Upper lobe of left lung (tissue), 6 donors: ENCODE measurements around the gene TMEM161A. TPM values are rescaled to one million over a fixed set of nuclear protein-coding genes. Genes with fewer than 3 reads are reported as not detected.

ENCODE experiments used
- ATAC-seq, 2 donors: fragments of 200-7000 bp; cut with Tn5 transposase; one replicate each; pipeline ENCODE4 v1.9.1; 2022; ENCODE audit warnings: mild to moderate bottlenecking in 2 of 2, moderate library complexity in 2 of 2; ENCODE audit not compliant: low FRiP score in 2 of 2
- DNase-seq, 2 donors: peaks; one replicate each; pipeline ENCODE4 v3.0.0-alpha.2; 2019 to 2020
- H3K27ac ChIP-seq, 4 donors: fragments of 200-600 bp; sonication (generic); one replicate each; pipeline ENCODE4 v1.5.1; 2016 to 2019
- H3K27me3 ChIP-seq, 4 donors: fragments of 200-600 bp; sonication (generic); one replicate each; pipeline ENCODE4 v1.5.1; 2017 to 2019
- H3K36me3 ChIP-seq, 4 donors: fragments of 200-600 bp; sonication (generic); one replicate each; pipeline ENCODE4 v1.5.1; 2016 to 2019
- H3K4me1 ChIP-seq, 4 donors: fragments of 200-600 bp; sonication (generic); one replicate each; pipeline ENCODE4 v1.5.1; 2018 to 2019
- H3K4me3 ChIP-seq, 4 donors: fragments of 200-600 bp; sonication (generic); one replicate each; pipeline ENCODE4 v1.5.1; 2017 to 2019; ENCODE audit warnings: mild to moderate bottlenecking in 2 of 4, moderate library complexity in 1 of 4
- H3K9me3 ChIP-seq, 4 donors: fragments of 200-600 bp; sonication (generic); one replicate each; pipeline ENCODE4 v1.5.1; 2018 to 2019
- CTCF ChIP-seq, 6 experiments: fragments of 450-650 bp in 4 of 6; fragments of 200-600 bp in 2 of 6; sonication (generic) in 2 of 6; IDR thresholded peaks; one replicate each; pipeline ENCODE4 v1.5.1; 2016 to 2019; ENCODE audit warnings: antibody characterized with exemption in 6 of 6
- EP300 ChIP-seq, 4 donors: sonication (generic); formaldehyde crosslinking; IDR thresholded peaks; one replicate each; pipeline ENCODE4 v1.5.1; 2017; ENCODE audit warnings: antibody characterized with exemption in 4 of 4, control low read depth in 2 of 4
- POLR2A ChIP-seq, 4 donors: fragments of 450-650 bp; IDR thresholded peaks; one replicate each; pipeline ENCODE4 v1.5.1; 2016 to 2017; ENCODE audit warnings: antibody characterized with exemption in 4 of 4, mild to moderate bottlenecking in 2 of 4
- POLR2AphosphoS5 ChIP-seq, 2 donors: sonication (generic); formaldehyde crosslinking; IDR thresholded peaks; one replicate each; pipeline ENCODE4 v1.5.1; 2017; ENCODE audit warnings: antibody characterized with exemption in 2 of 2
- WGBS, 2 donors: methylation state at CpG; one replicate each; pipeline ENCODE4 v1.1.5; 2017 to 2018; 5-methylcytosine and 5-hydroxymethylcytosine counted together
- total RNA-seq, 6 donors: library from RNA; depleted of rRNA in 4 of 6; stranded (reverse); fragments of >200 nt in 4 of 6; gene quantifications; one replicate each; pipeline versions ENCODE4 v1.1.0 to v1.2.1, GENCODE V29; 2016 to 2021
- donor health status: DM: no; HTN: no; CAD: no; lungs with moderate emphysema.
- donor health status: DM: no; HTN: yes; CAD: no; lungs with severe emphysema.

Gene TMEM161A
- total RNA-seq, 6 donors from 2014 or later: 18.7 to 31.6 (median 26.2) TPM

GRCh38 chr19:19147344-19147743 lies 9.1 kb upstream of the TMEM161A start:
- no peak for DNase-seq
- H3K4me3 ChIP-seq: no peak overlapping the region
- ATAC-seq: no peak
- peaks cover 0 to 29% (median 22%) of the 10 kb centered on the region in 4 donors for H3K36me3 ChIP-seq
- H3K9me3 ChIP-seq: no peaks in the 10 kb centered on the region
- peaks cover 0 to 9% (median 5%) of the 10 kb centered on the region in 4 donors for H3K4me1 ChIP-seq
- WGBS, 2 donors: 96% methylated on average over 5 of the region's 5 CpGs
- H3K27ac ChIP-seq: no peak overlapping the region
- no peaks in the 10 kb centered on the region for H3K27me3 ChIP-seq
- no peak for TF ChIP-seq POLR2AphosphoS5 (IDR thresholded peaks at IDR 0.05)
- TF ChIP-seq CTCF (IDR thresholded peaks at IDR 0.05): no peak
- no peak for TF ChIP-seq EP300 (IDR thresholded peaks at IDR 0.05)
- TF ChIP-seq POLR2A (IDR thresholded peaks at IDR 0.05): no peak

DNA sequence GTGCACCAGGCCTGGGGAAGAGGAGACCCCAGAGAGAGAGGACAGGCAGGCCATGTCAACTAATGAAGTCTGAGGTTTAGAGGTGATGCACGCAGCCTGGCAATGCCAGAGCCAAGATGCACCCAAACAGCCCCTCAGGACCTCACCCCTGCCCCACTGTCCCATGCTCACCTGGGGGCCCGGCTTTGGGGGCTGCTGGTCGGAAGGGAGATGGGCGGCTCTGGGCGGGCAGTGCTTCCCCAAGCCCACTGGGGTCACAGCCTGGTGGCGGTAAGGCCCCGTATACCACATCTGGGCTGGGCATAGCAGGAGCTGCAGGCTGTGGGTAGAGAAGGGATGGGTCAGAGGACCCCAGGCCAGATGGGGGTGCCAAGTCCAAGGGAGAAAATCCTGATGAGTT lies 8.6 kb upstream of the TMEM161A start:
- H3K36me3 ChIP-seq: peaks cover 0 to 29% (median 22%) of the 10 kb centered on the region in 4 donors
- DNase-seq: peak in 1 of 2 donors; percentile 60
- no peak for TF ChIP-seq POLR2A (IDR thresholded peaks at IDR 0.05)
- no peak for TF ChIP-seq POLR2AphosphoS5 (IDR thresholded peaks at IDR 0.05)
- TF ChIP-seq CTCF (IDR thresholded peaks at IDR 0.05): no peak
- no peak for TF ChIP-seq EP300 (IDR thresholded peaks at IDR 0.05)
- H3K27ac ChIP-seq: no peak overlapping the region
- ATAC-seq: no peak
- WGBS, 2 donors: 92 to 100% methylated on average over 2 to 7 of the region's 7 CpGs
- peaks cover 0 to 9% (median 5%) of the 10 kb centered on the region in 4 donors for H3K4me1 ChIP-seq
- H3K4me3 ChIP-seq: no peak overlapping the region
- no peaks in the 10 kb centered on the region for H3K9me3 ChIP-seq
- H3K27me3 ChIP-seq: no peaks in the 10 kb centered on the region

- no peaks in the 10 kb centered on the region for H3K27me3 ChIP-seq
- peak; percentile 94 to 96 (median 94) for TF ChIP-seq CTCF (IDR thresholded peaks at IDR 0.05)
- no peak for TF ChIP-seq POLR2A (IDR thresholded peaks at IDR 0.05)
- H3K36me3 ChIP-seq: peaks cover 0 to 29% (median 22%) of the 10 kb centered on the region in 4 donors
- 41 to 42% methylated on average over 23 to 41 of the region's 47 CpGs for WGBS, 2 donors
- peak; percentile 84 to 86 for ATAC-seq
- peak overlapping the region in 1 of 4 donors; percentile 13 for H3K4me3 ChIP-seq
- no peaks in the 10 kb centered on the region for H3K9me3 ChIP-seq
- H3K27ac ChIP-seq: no peak overlapping the region
- DNase-seq: peak; percentile 78 to 96
- peaks cover 0 to 9% (median 5%) of the 10 kb centered on the region in 4 donors for H3K4me1 ChIP-seq
These were observed 7.7 kb upstream of the TMEM161A start for GRCh38 chr19:19145684-19146608.

GRCh38 chr19:19145281-19145680 lies 7.0 kb upstream of the TMEM161A start:
- Histone ChIP-seq H3K4me1 (peaks cover 0 to 9% (median 5%) of the 10 kb centered on the region in 4 donors), H3K4me3 (no peak overlapping the region), H3K27me3 (no peaks in the 10 kb centered on the region), H3K36me3 (peaks cover 0 to 29% (median 22%) of the 10 kb centered on the region in 4 donors), H3K27ac (no peak overlapping the region), H3K9me3 (no peaks in the 10 kb centered on the region)
- ATAC-seq (peak in 1 of 2 donors; percentile 28), DNase-seq (peak in 1 of 2 donors; percentile 64)
- 94 to 96% methylated on average over 14 to 16 of the region's 17 CpGs for WGBS, 2 donors
- TF ChIP-seq POLR2AphosphoS5 (IDR thresholded peaks at IDR 0.05): no peak
- TF ChIP-seq POLR2A (IDR thresholded peaks at IDR 0.05): no peak
- no peak for TF ChIP-seq EP300 (IDR thresholded peaks at IDR 0.05)
- TF ChIP-seq CTCF (IDR thresholded peaks at IDR 0.05): no peak
